CD4-positive, alpha-beta T cell treated with Interleukin-15 for 1 hour (primary cell): Measurements from ENCODE around the gene PVALB.
"Not testable (repeated sequence)": the region's sequence is repeated elsewhere in the genome, so short reads cannot be mapped to it uniquely, and the experiment has no call there.

Source experiments
- DNase-seq: peaks from one replicate; pipeline ENCODE4 v3.0.0-alpha.2; 2020

The PVALB gene

DNA sequence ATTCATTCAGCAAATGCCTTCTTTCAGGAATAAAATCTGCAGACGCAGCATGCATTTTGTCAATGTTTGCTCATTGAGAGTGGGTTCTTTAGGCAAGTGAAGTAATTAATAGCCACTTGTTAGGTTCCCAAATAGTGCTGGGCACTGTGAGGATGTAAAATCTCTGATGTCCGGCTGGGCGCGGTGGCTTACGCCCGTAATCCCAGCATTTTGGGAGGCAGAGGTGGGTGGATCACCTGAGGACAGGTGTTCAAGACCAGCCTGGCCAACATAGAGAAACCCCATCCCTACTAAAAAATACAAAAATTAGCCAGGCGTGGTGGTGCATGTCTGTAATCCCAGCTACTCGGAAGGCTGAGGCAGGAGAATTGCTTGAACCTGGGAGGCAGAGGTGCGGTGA is 62.0 kb downstream of the PVALB start:
- not testable (repeated sequence) for DNase-seq

DNA sequence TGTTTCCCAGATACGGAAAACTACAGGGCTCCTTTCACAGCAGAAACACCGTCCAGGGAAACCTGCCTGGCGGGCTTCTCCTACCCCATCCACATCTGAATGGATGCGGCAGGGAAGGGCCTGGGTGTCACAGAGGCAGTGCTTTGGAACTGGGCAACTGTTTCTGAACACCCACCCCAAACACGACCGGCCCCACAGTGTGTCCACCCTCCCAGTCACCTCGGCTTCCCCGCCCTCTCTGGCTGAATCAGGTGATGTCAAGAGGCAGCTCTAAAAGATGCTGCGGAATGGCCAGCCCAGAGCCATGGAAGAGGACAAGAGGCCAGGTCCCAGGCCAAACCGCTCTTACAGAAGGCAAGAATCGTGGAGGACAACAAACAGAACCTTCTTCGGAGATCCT is 62.9 kb downstream of the PVALB start:
- no peak for DNase-seq

DNA sequence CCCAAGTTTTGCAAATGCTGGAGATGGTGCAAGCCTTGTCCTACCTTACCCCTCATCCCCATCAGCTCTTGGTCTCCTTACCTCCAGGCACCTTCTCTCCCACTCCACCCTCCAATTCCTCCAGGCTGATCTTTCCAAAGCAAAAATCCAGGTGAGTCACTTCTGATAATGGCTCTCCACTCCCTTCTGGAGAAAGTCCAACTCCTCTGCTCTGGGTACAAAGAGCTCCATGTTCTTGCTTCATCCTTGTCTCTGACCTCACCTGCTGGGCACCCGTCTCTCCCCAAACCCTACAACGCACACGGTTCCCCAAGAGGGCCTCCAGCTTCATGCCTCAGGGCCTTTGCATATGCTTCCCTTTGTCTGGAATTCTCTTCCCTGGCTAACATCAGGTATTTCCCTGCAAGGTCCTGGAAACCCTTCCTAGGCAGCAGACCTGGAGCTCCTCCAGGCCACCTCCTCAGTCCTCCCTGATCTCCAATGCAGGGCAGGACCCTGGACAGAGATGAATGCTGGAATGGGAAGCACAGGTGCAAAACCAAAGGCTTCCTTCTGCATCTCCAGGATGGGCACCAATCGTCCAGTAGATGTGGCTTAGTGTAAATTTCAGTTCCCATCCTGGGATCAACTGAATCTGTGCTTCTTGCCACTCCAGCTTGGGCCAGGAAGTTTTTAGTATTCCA is 63.6 kb downstream of the PVALB start:
- DNase-seq = no peak
